Measurements from ENCODE around the gene ZNF768. TPM values are rescaled to one million over a fixed set of nuclear protein-coding genes. Genes with fewer than 3 reads are reported as not detected.

Gene ZNF768
- total and polyA plus RNA-seq, 12 donors, result 36.0 to 75.1 (median 45.9) TPM

- intact Hi-C loops (cut with DNase I), result loop anchor here in 6 of 10 donors (1.0 to 10.0 kb wide), 8 partner anchors 12 to 126 kb away; partner anchors contain the start of genes ZNF768 (in 4 of the 6), ZNF747 (in 2 of the 6), ZNF785 (in 2 of the 6) and PRR14 (in 1 of the 6)
- ATAC-seq (peak in 6 of 8 donors; percentile 2 to 21 (median 12)), DNase-seq (peak; percentile 34 to 38)
- Histone ChIP-seq H3K36me3 (peaks cover 0 to 14% (median 0%) of the 10 kb centered on the region in 9 donors), H3K9me3 (no peaks in the 10 kb centered on the region), H3K4me3 (peak overlapping the region; percentile 65 to 90 (median 83)), H3K27me3 (no peaks in the 10 kb centered on the region), H3K27ac (peak overlapping the region; percentile 96 to 99 (median 99)), H3K4me1 (peaks cover 6 to 50% (median 23%) of the 10 kb centered on the region in 9 donors)
- 6 to 7% methylated on average over 22 of the region's 22 CpGs for WGBS, 2 donors
- TF ChIP-seq CTCF (IDR thresholded peaks at IDR 0.05), result no peak
Observed at GRCh38 chr16:30570636-30571444, 44.5 kb upstream of the ZNF768 start.

DNA sequence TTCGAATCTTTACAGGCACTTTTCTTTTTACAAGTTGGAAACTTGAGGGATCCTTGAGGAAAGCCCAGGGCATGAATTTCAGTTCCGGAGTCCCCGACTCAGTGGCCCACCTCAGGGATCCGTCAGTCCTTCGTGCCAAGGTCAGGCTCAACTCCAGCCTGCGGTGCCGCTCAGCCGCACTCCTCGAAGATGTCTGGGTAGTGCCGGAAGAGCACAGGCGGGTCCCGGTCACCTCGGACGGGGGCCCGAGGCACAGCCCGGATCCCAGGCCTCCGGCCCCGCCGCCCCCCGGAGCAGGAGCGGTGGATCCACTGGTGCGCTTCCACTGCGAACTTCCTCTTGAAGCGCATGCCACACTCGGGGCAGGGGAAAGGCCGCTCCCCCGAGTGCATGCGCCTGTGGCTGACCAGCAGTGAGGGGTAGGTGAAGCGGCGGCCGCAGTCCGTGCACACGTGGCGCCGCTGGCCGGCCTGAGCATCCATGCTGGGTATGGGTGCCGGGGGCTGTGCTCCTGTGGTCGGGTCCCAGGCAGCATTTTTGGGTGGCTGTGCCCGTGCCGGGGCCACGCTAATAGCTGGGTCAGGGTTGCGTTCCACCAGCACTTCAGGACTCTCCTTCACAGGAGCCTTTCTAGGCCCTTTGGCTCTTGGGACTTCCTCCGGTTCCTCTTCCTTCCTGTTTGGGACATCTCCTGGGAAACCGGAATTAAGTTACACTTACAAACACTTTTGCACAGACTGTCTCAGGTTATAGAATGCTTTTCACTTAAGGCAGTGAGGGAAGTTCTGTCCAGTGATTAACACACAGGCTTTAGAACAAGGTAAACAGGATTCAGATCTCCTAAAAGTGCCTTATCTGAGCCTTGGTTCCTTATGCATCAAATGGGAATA is 43.6 kb upstream of the ZNF768 start:
- ATAC-seq, result no peak

DNA sequence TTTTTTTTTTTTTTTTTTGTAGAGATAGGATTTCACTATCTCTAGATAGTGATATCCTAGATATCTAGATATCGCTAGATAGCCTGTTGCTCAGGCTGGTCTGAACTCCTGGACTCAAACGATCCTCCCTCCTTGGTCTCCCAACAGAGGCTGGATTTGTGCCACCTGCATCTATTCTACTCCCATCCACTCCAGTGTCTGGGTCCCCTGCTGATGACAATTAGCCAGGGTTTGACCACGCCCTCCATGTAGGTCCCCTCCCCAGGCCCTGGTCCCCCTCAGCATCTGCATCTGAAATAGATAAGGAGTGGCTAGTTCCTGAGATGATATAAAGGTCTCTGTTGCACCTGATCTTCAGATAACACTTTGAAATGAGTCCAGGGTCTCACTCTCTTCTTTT is 42.9 kb upstream of the ZNF768 start:
- no peak for TF ChIP-seq CTCF (IDR thresholded peaks at IDR 0.05)
- Histone ChIP-seq H3K27ac (peak overlapping the region in 3 of 10 donors; percentile 79 to 99 (median 99)), H3K4me3 (no peak overlapping the region), H3K36me3 (peaks cover 0 to 13% (median 0%) of the 10 kb centered on the region in 9 donors), H3K27me3 (no peaks in the 10 kb centered on the region), H3K9me3 (no peaks in the 10 kb centered on the region), H3K4me1 (peaks cover 6 to 50% (median 23%) of the 10 kb centered on the region in 9 donors)
- no peak for ATAC-seq
- intact Hi-C loops (cut with DNase I), result loop anchor here in 1 of 10 donors (10.0 kb wide), 1 partner anchor 134 kb away; the partner anchor contains the start of gene DCTPP1
- no peak for DNase-seq
- WGBS, 2 donors, result 89 to 91% methylated on average over 3 of the region's 3 CpGs

More for the DNA sequence above, 43.6 kb upstream of the ZNF768 start:
- H3K36me3 ChIP-seq, result peaks cover 0 to 13% (median 0%) of the 10 kb centered on the region in 9 donors
- 68 to 81% methylated on average over 44 of the region's 44 CpGs for WGBS, 2 donors
- H3K27ac ChIP-seq, result peak overlapping the region in 9 of 10 donors; percentile 96 to 99 (median 99)
- intact Hi-C loops (cut with DNase I), result loop anchor here in 7 of 10 donors (1.0 to 10.0 kb wide), 8 partner anchors 11 to 135 kb away; partner anchors contain the start of genes ZNF768 (in 4 of the 7), ZNF747 (in 2 of the 7), DCTPP1 (in 1 of the 7) and PRR14 (in 1 of the 7)
- TF ChIP-seq CTCF (IDR thresholded peaks at IDR 0.05), result no peak
- no peak for DNase-seq
- peak overlapping the region in 8 of 10 donors; percentile 69 to 90 (median 84) for H3K4me3 ChIP-seq
- H3K27me3 ChIP-seq, result no peaks in the 10 kb centered on the region
- H3K4me1 ChIP-seq, result peaks cover 6 to 50% (median 23%) of the 10 kb centered on the region in 9 donors
- H3K9me3 ChIP-seq, result no peaks in the 10 kb centered on the region
